GM18951 (cell line): ENCODE results near the gene CYP2C18.
"Not testable (repeated sequence)": the region's sequence is repeated elsewhere in the genome, so short reads cannot be mapped to it uniquely, and the experiment has no call there.

Experiments
- POLR2A ChIP-seq: IDR thresholded peaks from 4 replicates; pipeline ENCODE4 v1.6.1; 2011; ENCODE audit warnings: mild to moderate bottlenecking; ENCODE audit not compliant: insufficient read length, insufficient read depth; ENCODE audit errors: extremely low read depth
- in situ Hi-C: fragments of 300-500 bp; cut with MboI; formaldehyde crosslinking; loops from one replicate; pipeline ENCODE4 v1.12.0; 2022; ENCODE audit warnings: low sequenced_read_pairs, mixed read lengths, inconsistent platforms; ENCODE audit not compliant: unreplicated experiment

The CYP2C18 gene

GRCh38 chr10:94683214-94684054 is at the start of gene CYP2C18:
CYP2C18 (plus strand) TSS chr10:94683729; CDS start chr10:94683820, 91 bp downstream.
- in situ Hi-C loops: no loop called here
- no peak for TF ChIP-seq POLR2A

DNA sequence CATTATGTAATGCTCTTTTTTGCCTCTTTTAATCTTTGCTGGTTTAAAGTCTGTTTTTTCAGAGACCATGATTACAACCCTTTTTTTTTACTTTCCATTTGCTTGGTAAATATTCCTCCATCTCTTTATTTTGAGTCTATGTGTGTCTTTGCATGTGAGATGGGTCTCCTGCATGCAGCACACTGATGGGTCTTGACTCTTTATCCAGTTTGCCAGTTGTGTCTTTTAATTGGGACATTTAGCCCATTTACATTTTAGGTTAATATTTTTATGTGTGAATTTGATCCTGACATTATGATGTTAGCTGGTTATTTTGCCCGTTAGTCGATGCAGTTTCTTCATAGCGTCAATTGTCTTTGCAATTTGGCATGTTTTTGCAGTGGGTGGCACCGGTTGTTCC is 45.4 kb upstream of the CYP2C18 start:
- in situ Hi-C loops: not testable (repeated sequence)

DNA sequence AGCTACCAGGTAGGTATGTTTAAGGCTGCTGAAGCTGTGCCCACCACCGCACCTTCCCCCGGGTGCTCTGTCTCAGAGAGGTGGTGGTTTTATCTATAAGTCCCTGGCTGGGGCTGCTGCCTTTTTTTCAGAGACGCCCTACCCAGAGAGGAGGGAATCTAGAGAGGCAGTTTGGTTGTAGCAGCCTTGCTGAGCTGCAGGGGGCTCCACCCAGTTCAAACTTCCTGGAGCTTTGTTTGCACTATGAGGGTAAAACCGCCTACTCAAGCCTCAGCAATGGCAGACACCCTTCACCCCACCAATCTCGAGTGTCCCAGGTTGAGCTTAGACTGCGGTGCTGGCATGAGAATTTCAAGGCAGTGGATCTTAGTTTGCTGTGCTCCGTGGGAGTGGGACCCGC is 43.6 kb upstream of the CYP2C18 start:
- TF ChIP-seq POLR2A: no peak
- in situ Hi-C loops: no loop called here

- TF ChIP-seq POLR2A: no peak
- in situ Hi-C loops: no loop called here
These were observed 43.0 kb upstream of the CYP2C18 start for GRCh38 chr10:94640562-94640961.

DNA sequence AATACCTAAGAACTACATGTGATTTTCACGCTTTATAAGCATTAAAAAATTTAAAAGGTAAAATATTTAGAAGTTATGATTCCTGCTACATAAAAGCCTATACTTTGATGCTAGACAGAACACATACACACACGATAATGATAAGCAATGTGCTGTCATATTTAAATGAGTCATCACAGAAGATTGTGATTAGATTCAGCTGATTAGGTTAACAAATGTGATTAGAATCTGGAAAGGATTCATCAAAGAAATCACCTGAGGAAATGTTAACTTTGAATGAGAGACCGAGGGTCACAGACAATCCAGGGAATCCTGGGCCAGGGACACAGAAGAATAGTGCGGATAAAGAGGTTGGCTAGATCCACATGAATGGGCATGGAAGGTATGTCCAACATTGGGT is 42.0 kb upstream of the CYP2C18 start:
- no peak for TF ChIP-seq POLR2A
- in situ Hi-C loops: no loop called here

DNA sequence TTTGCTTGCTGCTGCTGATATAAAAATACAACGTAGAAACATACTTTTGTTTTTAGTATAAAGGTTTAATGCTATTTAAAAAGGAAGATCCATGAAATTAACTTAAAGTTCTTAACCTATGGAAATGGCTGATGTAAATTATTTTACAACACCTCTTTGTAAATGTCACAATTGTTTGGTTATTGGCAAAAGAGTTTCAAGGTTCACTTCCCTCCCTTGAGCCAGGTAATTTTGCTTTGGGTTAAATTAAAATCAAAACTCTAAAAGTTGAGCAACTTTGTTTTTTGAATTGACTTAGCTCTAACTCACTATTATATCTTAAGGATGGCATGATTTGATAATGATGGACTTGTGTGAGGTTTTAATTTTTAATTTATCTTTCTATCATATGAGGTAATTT is 39.2 kb upstream of the CYP2C18 start:
- TF ChIP-seq POLR2A: no peak
- in situ Hi-C loops: no loop called here

GRCh38 chr10:94645285-94645684 is 38.2 kb upstream of the CYP2C18 start:
- no peak for TF ChIP-seq POLR2A
- in situ Hi-C loops: no loop called here

DNA sequence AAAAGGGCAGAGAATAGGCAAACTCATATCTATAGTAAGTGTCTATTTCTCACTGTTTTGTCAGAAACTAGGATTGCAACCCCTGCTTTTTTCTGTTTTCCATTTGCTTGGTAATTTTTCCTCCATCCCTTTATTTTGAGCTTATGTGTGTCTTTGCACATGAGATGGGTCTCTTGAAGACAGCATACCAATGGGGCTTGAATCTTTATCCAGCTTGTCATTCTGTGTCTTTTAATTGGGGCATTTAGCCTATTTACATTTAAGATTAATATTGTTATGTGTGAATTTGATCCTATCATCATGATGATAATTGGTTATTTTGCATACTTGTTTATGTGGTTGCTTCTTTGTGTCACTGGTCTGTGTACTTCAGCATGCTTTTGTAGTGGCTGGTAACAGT is 28.3 kb upstream of the CYP2C18 start:
- in situ Hi-C loops: not testable (repeated sequence)

- in situ Hi-C loops: not testable (repeated sequence)
These were observed 20.5 kb upstream of the CYP2C18 start for GRCh38 chr10:94663061-94663460.

DNA sequence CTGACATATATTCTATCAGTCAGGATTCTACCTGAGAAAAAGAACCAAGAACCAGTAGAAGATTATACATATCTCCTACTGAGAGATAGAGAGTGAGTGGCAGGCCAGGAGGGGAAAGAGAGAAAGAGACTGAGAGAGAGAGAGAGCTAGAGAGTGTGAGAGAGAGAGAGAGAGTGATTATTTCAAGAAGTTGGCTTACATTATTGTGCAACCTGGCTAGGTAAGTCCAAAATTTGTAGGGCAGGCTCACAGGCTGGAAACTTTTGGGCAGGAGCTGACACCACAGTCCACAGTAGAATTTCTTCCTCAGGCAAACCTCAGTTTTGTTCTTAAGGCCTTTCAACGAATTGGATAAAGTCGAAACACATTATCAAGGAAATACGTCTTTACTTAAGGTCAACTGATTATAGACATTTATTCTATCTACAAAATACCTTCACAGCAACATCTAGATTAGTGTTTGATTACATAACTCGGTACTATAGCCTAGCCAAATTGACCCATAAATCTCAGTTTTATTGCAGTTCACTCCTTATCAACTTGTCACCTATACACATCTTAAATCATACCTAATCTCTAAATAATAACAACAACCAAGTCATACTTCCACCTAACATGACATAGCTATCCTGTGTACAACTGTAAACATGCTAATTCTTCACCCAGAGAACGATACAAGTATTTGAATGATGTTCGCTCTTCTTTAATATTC is 17.0 kb upstream of the CYP2C18 start:
- in situ Hi-C loops: no loop called here
- no peak for TF ChIP-seq POLR2A

- TF ChIP-seq POLR2A: no peak
- in situ Hi-C loops: no loop called here
These were observed 9.8 kb upstream of the CYP2C18 start for GRCh38 chr10:94673614-94674321.

- TF ChIP-seq POLR2A: no peak
- in situ Hi-C loops: no loop called here
These were observed 7.0 kb upstream of the CYP2C18 start for GRCh38 chr10:94676496-94676895.

DNA sequence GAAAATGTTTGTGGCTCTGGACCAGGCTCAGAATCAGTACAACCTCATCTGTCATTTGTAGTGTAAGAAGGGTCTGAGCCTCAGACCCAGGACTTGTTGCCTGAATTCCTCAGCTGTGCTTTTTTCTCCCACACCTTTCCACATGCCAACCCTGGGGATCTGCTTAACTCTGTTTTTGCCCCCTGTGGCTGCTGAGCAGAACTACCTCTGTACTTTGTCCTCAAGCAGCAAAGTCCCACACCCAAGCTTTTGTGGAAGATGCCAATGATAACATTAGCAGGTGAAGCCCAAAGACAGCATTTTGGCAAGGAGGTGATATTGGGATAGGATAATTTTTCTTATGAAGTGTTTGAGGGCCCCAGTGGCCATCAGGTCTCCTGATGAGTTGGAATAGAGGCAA is 5.8 kb upstream of the CYP2C18 start:
- in situ Hi-C loops: no loop called here
- TF ChIP-seq POLR2A: no peak

- no peak for TF ChIP-seq POLR2A
- in situ Hi-C loops: no loop called here
These were observed 5.1 kb upstream of the CYP2C18 start for GRCh38 chr10:94678475-94678874.
